Left renal pelvis (tissue), 4 donors: ENCODE measurements around the gene KYNU. TPM values are rescaled to one million over a fixed set of nuclear protein-coding genes. Genes with fewer than 3 reads are reported as not detected.
"Not testable (repeated sequence)": the region's sequence is repeated elsewhere in the genome, so short reads cannot be mapped to it uniquely, and the experiment has no call there.

ENCODE experiments used
- DNase-seq, 4 donors: peaks; one replicate each; pipeline ENCODE4 v3.0.0-alpha.2; 2013; ENCODE audit warnings: low read depth in 4 of 4, low spot score in 3 of 4
- polyA plus RNA-seq, 4 donors: library from polyadenylated mRNA; unstranded; fragments of 120-200 nt; gene quantifications; one replicate each; pipeline ENCODE4 v1.2.1, GENCODE V29; 2013; ENCODE audit not compliant: insufficient read length in 4 of 4

KYNU gene
- 1 to 10 TPM; 1.5 to 6.9 (median 5.2) TPM for polyA plus RNA-seq

- DNase-seq = no peak
These were observed at the start of gene KYNU for GRCh38 chr2:142877216-142877838. Gene KYNU, plus strand, starts transcription at chr2:142877664. Its CDS starts 7,704 bp downstream, at chr2:142885368.

DNA sequence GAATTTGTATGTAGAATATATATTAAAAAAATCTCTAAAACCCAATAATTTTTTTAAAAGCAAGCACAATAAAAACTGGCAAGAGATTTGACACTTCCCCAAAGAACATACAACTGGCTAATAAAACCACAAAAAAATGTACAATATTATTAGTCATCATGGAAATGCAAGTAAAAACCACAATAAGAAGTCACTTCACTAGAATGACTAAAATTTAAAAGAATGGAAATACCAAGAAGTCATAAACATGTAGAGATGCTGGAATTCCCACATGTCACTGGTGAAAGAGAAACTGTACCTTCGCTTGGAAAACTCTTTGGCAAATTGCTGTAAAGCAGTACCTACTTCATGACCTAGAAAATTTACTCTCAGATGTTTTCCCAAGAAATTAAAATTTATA lies 43.4 kb upstream of the KYNU start:
- DNase-seq = no peak

DNA sequence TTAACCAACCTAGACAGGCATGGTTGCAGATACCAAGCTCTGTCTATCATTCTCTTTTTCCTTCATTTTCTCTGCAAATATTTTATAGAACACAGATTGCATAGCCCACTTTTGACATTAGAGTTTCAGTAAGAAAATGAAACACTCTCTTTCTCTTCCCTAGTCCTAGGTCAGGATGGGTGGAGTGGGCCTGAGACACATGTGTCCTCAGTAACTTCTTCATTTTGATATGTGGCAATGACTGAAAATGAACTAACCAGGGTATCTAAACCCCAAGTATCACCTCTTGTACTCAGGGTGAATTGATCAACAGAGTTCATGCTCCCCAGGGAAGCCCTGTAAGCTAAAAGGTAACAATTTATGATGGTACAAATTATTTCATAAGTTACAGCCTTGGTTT lies 37.0 kb upstream of the KYNU start:
- no peak for DNase-seq

DNA sequence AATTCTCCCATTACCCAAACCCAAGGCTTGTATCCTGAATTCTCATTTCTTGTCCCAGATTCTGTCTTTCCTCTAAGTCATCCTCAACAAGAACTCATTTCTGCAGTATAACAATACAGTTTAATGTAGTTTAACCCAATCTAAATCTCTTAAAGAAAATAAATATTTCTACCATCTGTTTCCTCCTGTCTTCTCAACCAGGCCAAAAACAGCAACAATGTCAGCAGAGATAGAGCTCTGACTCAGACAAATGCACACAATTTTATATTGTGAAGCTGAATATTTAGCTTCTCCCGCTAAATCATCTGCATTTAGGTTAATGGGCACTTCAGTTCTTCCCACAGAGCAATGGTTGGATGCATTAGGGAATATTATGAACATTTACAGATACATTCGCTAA lies 35.7 kb upstream of the KYNU start:
- no peak for DNase-seq

GRCh38 chr2:142842369-142842768 lies 35.1 kb upstream of the KYNU start:
- DNase-seq = no peak

DNA sequence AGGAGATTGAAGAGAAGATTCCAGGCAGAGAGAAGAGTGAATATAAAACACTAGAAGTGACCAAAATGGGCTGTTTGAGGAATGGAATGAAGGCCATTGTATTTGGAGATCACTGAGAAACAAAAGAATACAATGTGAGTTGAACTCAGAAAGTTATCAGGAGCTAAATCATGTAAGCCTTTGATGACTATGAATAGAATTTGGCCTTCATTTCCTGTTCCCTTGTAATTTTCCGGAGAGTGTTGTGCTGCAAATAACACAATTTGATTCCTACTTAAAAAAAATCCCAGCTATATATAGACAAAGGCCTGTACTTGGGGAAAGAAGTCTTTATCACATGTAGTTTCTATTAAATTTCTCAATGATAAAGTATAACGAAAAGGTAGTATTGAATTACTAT lies 33.7 kb upstream of the KYNU start:
- DNase-seq = no peak

DNA sequence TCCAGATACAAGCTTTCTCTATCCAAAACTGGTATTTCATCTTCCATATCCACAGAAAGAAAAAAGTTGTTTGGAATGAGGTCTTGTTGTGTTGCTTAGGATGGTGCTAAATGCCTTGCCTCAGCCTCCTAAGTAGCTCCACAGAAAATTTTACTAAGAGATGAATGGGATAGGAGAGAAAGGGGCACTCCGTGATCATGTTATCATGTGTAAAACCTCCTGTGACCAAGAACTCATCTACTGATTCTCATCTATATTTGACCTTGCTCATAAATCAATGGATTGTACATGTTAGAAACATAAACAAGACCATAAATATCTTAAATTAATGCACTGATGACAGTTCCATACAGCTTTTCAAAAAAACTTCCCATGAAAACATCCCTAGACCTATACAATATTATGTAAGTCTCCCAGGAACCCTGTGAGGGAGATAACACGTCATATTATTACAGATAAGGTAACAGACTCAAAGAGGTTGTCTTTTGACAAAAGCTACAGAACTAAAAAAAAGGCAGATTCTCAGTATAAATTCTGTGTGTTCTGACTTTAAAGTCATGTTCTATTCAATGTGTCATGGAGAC lies 29.3 kb upstream of the KYNU start:
- DNase-seq = no peak

- no peak for DNase-seq
These were observed 27.6 kb upstream of the KYNU start for GRCh38 chr2:142849820-142850219.

DNA sequence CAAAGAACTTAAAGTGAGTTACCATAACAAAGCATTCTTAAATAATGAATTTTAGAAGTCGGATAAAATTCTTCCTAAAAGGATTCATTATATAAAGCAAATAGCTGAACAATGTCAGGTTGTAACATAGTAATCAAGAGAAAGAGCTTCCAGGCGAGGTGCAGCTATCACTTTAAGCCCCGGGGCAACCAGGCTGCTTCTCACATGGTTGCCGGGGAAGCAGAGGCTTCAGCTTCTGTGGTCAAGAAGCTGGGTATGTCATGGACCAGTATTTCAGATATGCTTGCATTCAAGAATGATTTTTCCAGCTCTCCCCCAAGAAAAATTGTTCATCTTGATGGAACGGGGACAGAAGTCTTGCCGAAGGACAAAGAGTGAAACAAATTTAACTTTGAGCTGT lies 23.6 kb upstream of the KYNU start:
- DNase-seq = no peak

- no peak for DNase-seq
These were observed 20.0 kb upstream of the KYNU start for GRCh38 chr2:142857256-142858164.

DNA sequence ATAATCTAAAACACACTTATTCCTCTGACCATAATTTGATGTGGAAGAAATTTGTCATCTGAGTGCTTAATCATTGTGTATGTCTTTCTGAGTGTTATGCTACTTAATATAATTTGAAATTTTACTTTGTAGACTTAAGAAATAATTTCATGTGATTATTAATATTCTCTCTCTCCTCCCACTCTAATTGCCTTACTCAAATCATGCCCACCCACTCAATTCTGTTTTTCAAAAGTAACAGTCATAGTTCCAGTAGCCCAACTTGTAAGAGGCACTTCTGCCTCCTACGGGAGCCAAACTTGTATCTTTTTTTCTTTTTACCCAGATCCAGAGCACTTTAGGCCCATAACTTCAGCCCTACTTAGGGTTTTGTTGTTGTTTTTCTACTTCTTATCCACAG lies 18.5 kb upstream of the KYNU start:
- no peak for DNase-seq

- DNase-seq = no peak
These were observed 15.2 kb upstream of the KYNU start for GRCh38 chr2:142862299-142862698.

- no peak for DNase-seq
These were observed 14.6 kb upstream of the KYNU start for GRCh38 chr2:142862847-142863246.

GRCh38 chr2:142863485-142863961 lies 13.9 kb upstream of the KYNU start:
- DNase-seq = no peak

DNA sequence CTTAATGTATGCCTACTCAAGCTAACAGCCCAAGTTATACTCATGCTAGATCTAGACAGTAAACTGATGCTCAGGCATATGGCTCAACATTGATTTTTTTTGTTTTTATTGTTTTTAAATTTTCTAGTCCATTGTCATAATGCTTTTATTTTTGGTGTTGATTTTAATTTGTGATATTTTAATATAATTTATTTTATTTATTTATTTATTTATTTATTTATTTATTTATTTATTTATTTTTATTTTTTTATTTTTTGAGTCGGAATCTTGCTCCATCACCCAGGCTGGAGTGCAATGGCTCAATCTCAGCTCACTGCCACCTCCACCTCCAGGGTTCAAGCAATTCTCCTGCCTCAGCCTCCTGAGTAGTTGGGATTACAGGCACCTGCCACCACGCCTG lies 12.9 kb upstream of the KYNU start:
- not testable (repeated sequence) for DNase-seq

DNA sequence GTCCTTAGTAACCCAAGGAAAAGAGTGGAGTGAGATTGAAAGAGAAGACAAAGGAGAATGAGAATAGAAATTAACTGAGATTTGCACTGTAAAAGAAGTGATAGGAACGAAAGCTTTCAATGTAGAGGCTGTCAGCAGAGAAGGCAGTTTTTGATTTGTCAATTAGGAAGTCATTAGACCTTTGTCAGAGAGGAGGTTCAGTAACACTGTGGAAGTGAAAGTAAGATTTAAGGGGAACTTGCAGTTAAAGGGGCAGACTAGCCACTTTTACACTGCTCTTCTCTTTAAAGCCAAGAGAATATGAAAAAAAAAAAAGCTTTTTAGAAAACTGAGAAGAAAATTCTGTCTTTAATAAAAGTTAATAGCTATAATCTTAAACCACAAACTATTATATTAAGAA lies 11.5 kb upstream of the KYNU start:
- no peak for DNase-seq

DNA sequence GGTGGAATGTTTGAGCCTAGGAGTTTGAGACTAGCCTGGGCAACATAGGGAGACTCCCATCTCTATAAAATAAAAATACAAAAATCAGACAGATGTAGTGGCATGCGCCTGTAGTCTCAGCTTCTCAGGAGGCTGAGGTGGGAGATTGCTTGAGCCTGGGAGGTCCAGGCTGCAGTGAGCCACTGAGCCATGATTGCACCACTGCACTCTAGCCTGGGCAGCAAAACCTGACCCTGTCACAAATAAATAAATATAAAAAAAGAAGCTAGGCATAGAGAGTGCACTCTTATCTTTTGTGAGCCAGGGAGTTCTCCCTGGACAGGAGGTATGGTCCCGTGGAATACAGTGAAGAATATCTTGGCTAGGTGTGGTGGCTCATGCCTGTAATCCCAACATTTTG lies 11.0 kb upstream of the KYNU start:
- no peak for DNase-seq

GRCh38 chr2:142867136-142867535 lies 10.3 kb upstream of the KYNU start:
- no peak for DNase-seq

- no peak for DNase-seq
These were observed 9.2 kb upstream of the KYNU start for GRCh38 chr2:142868229-142868762.

- not testable (repeated sequence) for DNase-seq
These were observed 8.4 kb upstream of the KYNU start for GRCh38 chr2:142869065-142869460.

DNA sequence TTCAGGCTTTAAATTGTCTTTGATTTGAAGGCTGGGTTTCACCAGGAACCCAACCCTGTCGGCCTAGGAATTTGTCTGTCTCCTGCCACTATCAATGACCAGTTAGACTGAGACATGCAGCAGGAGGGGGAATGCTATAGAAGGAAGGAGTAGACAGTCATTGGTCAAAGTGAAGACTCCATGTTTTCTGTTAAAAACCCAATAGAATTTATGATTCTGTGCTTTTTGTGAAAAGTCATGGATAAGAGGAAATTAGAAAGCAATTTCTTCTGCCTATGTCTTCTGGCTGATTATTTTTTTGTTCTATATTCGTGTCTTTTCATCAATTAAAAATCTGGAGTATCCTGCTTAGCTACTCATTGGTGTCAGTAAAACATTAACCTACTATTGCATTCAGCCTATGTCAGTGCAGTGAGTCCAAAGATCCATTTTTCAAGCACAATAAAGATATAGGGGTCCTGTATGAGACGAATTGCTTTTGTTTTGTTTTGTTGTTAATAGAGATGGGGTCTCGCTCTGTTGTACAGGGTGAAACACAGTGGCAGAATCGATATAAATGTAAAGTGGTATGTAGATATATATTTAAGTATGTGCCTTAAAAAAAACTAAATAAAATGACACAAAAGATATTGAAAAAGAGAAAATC lies 7.9 kb upstream of the KYNU start:
- no peak for DNase-seq
